Measurements from ENCODE around the gene KATNB1.

GRCh38 chr16:57774705-57775285 lies 39.2 kb downstream of the KATNB1 start:
- TF ChIP-seq EZH2phosphoT487 (IDR thresholded peaks at IDR 0.05; ENCODE audit: borderline replicate concordance, low read length) (no peak), CTCF (conservative IDR thresholded peaks at IDR 0.05; ENCODE audit: low read depth, low read length) (no peak), EZH2 (IDR thresholded peaks at IDR 0.05; ENCODE audit: low read length, unreplicated experiment) (no peak)
